Measurements from ENCODE around the gene RBM20. TPM values are rescaled to one million over a fixed set of nuclear protein-coding genes. Genes with fewer than 3 reads are reported as not detected.

Gene RBM20
- total RNA-seq, 1 experiment from 2014 or later, result not detected

GRCh38 chr10:110650265-110650668 lies 6.1 kb downstream of the RBM20 start:
- no TSS peak for BruUV-seq (replicated peaks)
- intact Hi-C loops (cut with micrococcal nuclease; ENCODE audit: unreplicated experiment), result no loop called here
- no peak overlapping the region for H3K4me3 Mint-ChIP-seq (ENCODE audit: low read depth, unreplicated experiment)
- CTCF ChIA-PET, result no interaction called here
- H3K36me3 Mint-ChIP-seq (ENCODE audit: insufficient read depth, unreplicated experiment), result no peaks in the 10 kb centered on the region
- no peak overlapping the region for H3K27ac Mint-ChIP-seq (ENCODE audit: unreplicated experiment)
- H3K9me3 Mint-ChIP-seq (ENCODE audit: low read depth, unreplicated experiment), result no peaks in the 10 kb centered on the region
- peaks cover 9% of the 10 kb centered on the region for H3K27me3 Mint-ChIP-seq (ENCODE audit: unreplicated experiment)
- TF ChIP-seq CTCF (IDR thresholded peaks at IDR 0.05; ENCODE audit: unreplicated experiment), result no peak
- no peaks in the 10 kb centered on the region for H3K4me1 Mint-ChIP-seq (ENCODE audit: low read depth, unreplicated experiment)
- DNase-seq, result no peak

GRCh38 chr10:110651044-110651958 lies 7.2 kb downstream of the RBM20 start:
- TF ChIP-seq CTCF (IDR thresholded peaks at IDR 0.05; ENCODE audit: unreplicated experiment), result no peak
- no TSS peak for BruUV-seq (replicated peaks)

GRCh38 chr10:110652475-110653118 lies 8.5 kb downstream of the RBM20 start:
- TF ChIP-seq CTCF (IDR thresholded peaks at IDR 0.05; ENCODE audit: unreplicated experiment), result no peak
- Mint-ChIP-seq H3K36me3 (ENCODE audit: insufficient read depth, unreplicated experiment) (no peaks in the 10 kb centered on the region), H3K9me3 (ENCODE audit: low read depth, unreplicated experiment) (no peaks in the 10 kb centered on the region), H3K4me3 (ENCODE audit: low read depth, unreplicated experiment) (no peak overlapping the region), H3K4me1 (ENCODE audit: low read depth, unreplicated experiment) (no peaks in the 10 kb centered on the region), H3K27ac (ENCODE audit: unreplicated experiment) (no peak overlapping the region), H3K27me3 (ENCODE audit: unreplicated experiment) (peaks cover 9% of the 10 kb centered on the region)
- BruUV-seq (replicated peaks), result no TSS peak
- CTCF ChIA-PET, result no interaction called here
- intact Hi-C loops (cut with micrococcal nuclease; ENCODE audit: unreplicated experiment), result no loop called here
- no peak for DNase-seq

More at GRCh38 chr10:110651044-110651958, 7.2 kb downstream of the RBM20 start:
- Mint-ChIP-seq H3K9me3 (ENCODE audit: low read depth, unreplicated experiment) (no peaks in the 10 kb centered on the region), H3K4me3 (ENCODE audit: low read depth, unreplicated experiment) (no peak overlapping the region), H3K27ac (ENCODE audit: unreplicated experiment) (no peak overlapping the region), H3K4me1 (ENCODE audit: low read depth, unreplicated experiment) (no peaks in the 10 kb centered on the region), H3K27me3 (ENCODE audit: unreplicated experiment) (peaks cover 9% of the 10 kb centered on the region), H3K36me3 (ENCODE audit: insufficient read depth, unreplicated experiment) (no peaks in the 10 kb centered on the region)
- CTCF ChIA-PET, result no interaction called here
- intact Hi-C loops (cut with micrococcal nuclease; ENCODE audit: unreplicated experiment), result no loop called here
- no peak for DNase-seq

GRCh38 chr10:110655320-110655719 lies 11.2 kb downstream of the RBM20 start:
- CTCF ChIA-PET, result no interaction called here
- no peaks in the 10 kb centered on the region for H3K36me3 Mint-ChIP-seq (ENCODE audit: insufficient read depth, unreplicated experiment)
- no peak overlapping the region for H3K4me3 Mint-ChIP-seq (ENCODE audit: low read depth, unreplicated experiment)
- BruUV-seq (replicated peaks), result no TSS peak
- no peak for TF ChIP-seq CTCF (IDR thresholded peaks at IDR 0.05; ENCODE audit: unreplicated experiment)
- DNase-seq, result no peak
- peaks cover 14% of the 10 kb centered on the region for H3K4me1 Mint-ChIP-seq (ENCODE audit: low read depth, unreplicated experiment)
- H3K27ac Mint-ChIP-seq (ENCODE audit: unreplicated experiment), result no peak overlapping the region
- peaks cover 9% of the 10 kb centered on the region for H3K27me3 Mint-ChIP-seq (ENCODE audit: unreplicated experiment)
- intact Hi-C loops (cut with micrococcal nuclease; ENCODE audit: unreplicated experiment), result no loop called here
- H3K9me3 Mint-ChIP-seq (ENCODE audit: low read depth, unreplicated experiment), result no peaks in the 10 kb centered on the region

Data from Calu3 (cell line).